ENCODE results near the gene DOCK9.

DNA sequence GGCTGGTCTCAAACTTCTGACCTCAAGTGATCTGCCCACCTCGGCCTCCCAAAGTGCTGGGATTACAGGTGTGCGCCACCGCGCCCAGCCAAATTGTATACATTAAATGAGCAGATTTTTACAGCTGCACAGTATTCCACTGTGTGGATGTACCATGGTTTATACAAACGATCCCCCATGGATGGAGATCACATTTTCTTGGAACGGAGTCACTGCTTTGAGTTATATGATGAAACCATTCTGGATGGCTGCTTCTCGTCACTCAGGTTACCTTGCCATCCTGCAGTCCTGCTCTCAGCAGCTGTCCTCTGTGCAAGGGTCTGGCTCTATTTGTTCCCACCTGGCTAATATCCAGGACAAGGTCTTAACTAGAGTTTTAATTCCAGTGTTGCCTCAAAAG lies 186.3 kb downstream of the DOCK9 start:
- TF ChIP-seq, protein P1, sequence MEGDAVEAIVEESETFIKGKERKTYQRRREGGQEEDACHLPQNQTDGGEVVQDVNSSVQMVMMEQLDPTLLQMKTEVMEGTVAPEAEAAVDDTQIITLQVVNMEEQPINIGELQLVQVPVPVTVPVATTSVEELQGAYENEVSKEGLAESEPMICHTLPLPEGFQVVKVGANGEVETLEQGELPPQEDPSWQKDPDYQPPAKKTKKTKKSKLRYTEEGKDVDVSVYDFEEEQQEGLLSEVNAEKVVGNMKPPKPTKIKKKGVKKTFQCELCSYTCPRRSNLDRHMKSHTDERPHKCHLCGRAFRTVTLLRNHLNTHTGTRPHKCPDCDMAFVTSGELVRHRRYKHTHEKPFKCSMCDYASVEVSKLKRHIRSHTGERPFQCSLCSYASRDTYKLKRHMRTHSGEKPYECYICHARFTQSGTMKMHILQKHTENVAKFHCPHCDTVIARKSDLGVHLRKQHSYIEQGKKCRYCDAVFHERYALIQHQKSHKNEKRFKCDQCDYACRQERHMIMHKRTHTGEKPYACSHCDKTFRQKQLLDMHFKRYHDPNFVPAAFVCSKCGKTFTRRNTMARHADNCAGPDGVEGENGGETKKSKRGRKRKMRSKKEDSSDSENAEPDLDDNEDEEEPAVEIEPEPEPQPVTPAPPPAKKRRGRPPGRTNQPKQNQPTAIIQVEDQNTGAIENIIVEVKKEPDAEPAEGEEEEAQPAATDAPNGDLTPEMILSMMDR (IDR thresholded peaks at IDR 0.05), result no peak
- no peak for TF ChIP-seq POLR2AphosphoS5 (IDR thresholded peaks at IDR 0.05)
- no peak for TF ChIP-seq POLR2A (IDR thresholded peaks at IDR 0.05)

Data from suprapubic skin (tissue), 4 donors.